ENCODE results near the gene PTPRN2. TPM values are rescaled to one million over a fixed set of nuclear protein-coding genes. Genes with fewer than 3 reads are reported as not detected.

The PTPRN2 gene
- total and polyA plus RNA-seq, 2 of the 8 experiments (the other 6 are each of a cell fraction or from before 2014, with no cell fraction given): 2.6 to 4.5 TPM

GRCh38 chr7:158362912-158363905 lies 224.4 kb downstream of the PTPRN2 start:
- POLR2A ChIA-PET (ENCODE audit: partially characterized antibody): no interaction called here

More at GRCh38 chr7:158362912-158363905, 224.4 kb downstream of the PTPRN2 start:
- H4K91ac ChIP-seq (replicated peaks; ENCODE audit: insufficient read length, low read length): no peak overlapping the region
- no peak overlapping the region for H2BK15ac ChIP-seq (ENCODE audit: low read length)
- no peaks in the 10 kb centered on the region for H3K36me3 ChIP-seq (ENCODE audit: control insufficient read depth in 2 of 4, insufficient read depth in 4 of 4, low read length in 3 of 4)
- no peak overlapping the region for H3K56ac ChIP-seq (replicated peaks; ENCODE audit: insufficient read length, low read depth, low read length)
- H3K18ac ChIP-seq (ENCODE audit: extremely low read depth, low read length): no peak overlapping the region
- no peak overlapping the region for H3K14ac ChIP-seq (ENCODE audit: insufficient read length)
- peak in 1 of 2 experiments; percentile 83 for DNase-seq (ENCODE audit: low read depth in 1 of 2, low spot score in 2 of 2)
- no peak overlapping the region for H2BK12ac ChIP-seq (ENCODE audit: low read depth, low read length)
- H3K9me3 ChIP-seq (ENCODE audit: insufficient read depth in 2 of 2, low read depth in 1 of 2, low read length in 1 of 2): peaks cover 5 to 17% of the 10 kb centered on the region in 2 experiments; a peak in 1 of 4 replicates
- no peaks in the 10 kb centered on the region for H3K27me3 ChIP-seq (replicated peaks in 1 of 4; ENCODE audit: control insufficient read depth in 3 of 4, extremely low read depth in 1 of 4, insufficient read depth in 3 of 4, low read length in 3 of 4)
- no peak overlapping the region for H2AFZ ChIP-seq (ENCODE audit: low read length)
- H4K8ac ChIP-seq (ENCODE audit: extremely low read depth, insufficient read depth, low read length): no peak overlapping the region
- H3K79me1 ChIP-seq (ENCODE audit: low read depth, low read length): no peaks in the 10 kb centered on the region
- CTCF ChIA-PET (ENCODE audit: partially characterized antibody): interaction anchor here (0.7 to 1.0 kb wide), 2 partner anchors 9 to 25 kb away, joined by 3 to 4 read pairs; no protein-coding TSS in a partner anchor
- no peak overlapping the region for H2AK5ac ChIP-seq (ENCODE audit: low read depth, low read length)
- H3K4me2 ChIP-seq (ENCODE audit: insufficient read depth in 1 of 2, low read depth in 2 of 2, low read length in 2 of 2): no peak overlapping the region
- H3K23ac ChIP-seq (ENCODE audit: insufficient read length): no peak overlapping the region
- no peak overlapping the region for H3K4me3 ChIP-seq (ENCODE audit: extremely low read depth in 1 of 4, insufficient read depth in 2 of 4, low read depth in 3 of 4, low read length in 4 of 4)
- no peaks in the 10 kb centered on the region for H3K79me2 ChIP-seq (ENCODE audit: control insufficient read depth in 1 of 2, insufficient read depth in 2 of 2, low read length in 2 of 2)
- TF ChIP-seq KDM1A (IDR thresholded peaks at IDR 0.05; ENCODE audit: borderline replicate concordance, low read length) (0 out of 2 replicates have a peak, but pooled peaks have one; percentile 30), EP300 (IDR thresholded peaks at IDR 0.05; ENCODE audit: borderline replicate concordance in 1 of 2, low read depth in 2 of 2, low read length in 2 of 2) (no peak), SIN3A (conservative IDR thresholded peaks at IDR 0.05 in 1 of 2, IDR thresholded peaks at IDR 0.05 in 1 of 2; ENCODE audit: low read depth in 1 of 2, low read length in 2 of 2) (peak in 1 of 2 experiments; percentile 72; a peak in 1 of 4 replicates), RAD21 (IDR thresholded peaks at IDR 0.05 in 1 of 2, conservative IDR thresholded peaks at IDR 0.05 in 1 of 2; ENCODE audit: low read depth in 2 of 2, low read length in 2 of 2) (0 out of 4 replicates have a peak, but pooled peaks of 1 of the 2 experiments have one; percentile 1), RFX5 (IDR thresholded peaks at IDR 0.05; ENCODE audit: borderline replicate concordance, low read depth, low read length) (no peak)
- no peak overlapping the region for H2BK20ac ChIP-seq (ENCODE audit: low read length)
- H3K27ac ChIP-seq (ENCODE audit: low read depth, low read length): no peak overlapping the region
- no peak overlapping the region for H3K4ac ChIP-seq (replicated peaks; ENCODE audit: insufficient read length, low read depth, low read length)
- H2BK120ac ChIP-seq (replicated peaks; ENCODE audit: low read depth, low read length): no peak overlapping the region
- H3K4me1 ChIP-seq (replicated peaks in 1 of 4; ENCODE audit: control insufficient read depth in 3 of 4, insufficient read depth in 4 of 4, low read length in 3 of 4): no peaks in the 10 kb centered on the region
- FAIRE-seq: no peak
- H4K5ac ChIP-seq (ENCODE audit: insufficient read length, low read depth, low read length): no peak overlapping the region
- H3K9ac ChIP-seq (replicated peaks in 1 of 4; ENCODE audit: extremely low read depth in 1 of 4, low read depth in 3 of 4, low read length in 3 of 4): no peak overlapping the region
- H4K20me1 ChIP-seq (replicated peaks in 1 of 2; ENCODE audit: control insufficient read depth in 1 of 2, insufficient read depth in 2 of 2, low read length in 2 of 2): peaks cover 0 to 4% of the 10 kb centered on the region in 2 experiments
- no peak overlapping the region for H2BK5ac ChIP-seq (ENCODE audit: low read depth, low read length)
- WGBS, 2 experiments (ENCODE audit: extremely low coverage in 1 of 2, insufficient coverage in 1 of 2, insufficient read length in 1 of 2, insufficient replicate concordance in 2 of 2, low coverage in 1 of 2, low lambda C conversion rate in 2 of 2, missing lambda C conversion rate in 1 of 2): 82% methylated on average over 35 of the region's 40 CpGs; no CpG with 5 or more reads in 1 of the 2 experiments
- no peaks in the 10 kb centered on the region for H3K23me2 ChIP-seq (ENCODE audit: low read depth, low read length)

Data from H1 (cell line).